ENCODE results near the gene LHX4. TPM values are rescaled to one million over a fixed set of nuclear protein-coding genes. Genes with fewer than 3 reads are reported as not detected.

Gene LHX4
- total RNA-seq, 1 donor from 2014 or later, result 0.96 TPM

- Mint-ChIP-seq H3K27me3 (ENCODE audit: low read depth) (peaks cover 94% of the 10 kb centered on the region), H3K27ac (ENCODE audit: unreplicated experiment) (no peak overlapping the region), H3K36me3 (ENCODE audit: low read depth) (no peaks in the 10 kb centered on the region), H3K4me1 (peaks cover 9% of the 10 kb centered on the region), H3K9me3 (no peaks in the 10 kb centered on the region), H3K4me3 (peak overlapping the region; percentile 85)
- DNase-seq (ENCODE audit: low read depth, low spot score), result no peak
- TF ChIP-seq CTCF (conservative IDR thresholded peaks at IDR 0.05), result no peak
Observed at GRCh38 chr1:180228648-180229482, 1.2 kb upstream of the LHX4 start.

GRCh38 chr1:180230416-180230790 lies 339 bp downstream of the LHX4 start:
- Mint-ChIP-seq H3K36me3 (ENCODE audit: low read depth) (no peaks in the 10 kb centered on the region), H3K4me3 (peak overlapping the region; percentile 84), H3K27ac (ENCODE audit: unreplicated experiment) (no peak overlapping the region), H3K9me3 (no peaks in the 10 kb centered on the region), H3K4me1 (peaks cover 17% of the 10 kb centered on the region), H3K27me3 (ENCODE audit: low read depth) (peaks cover 94% of the 10 kb centered on the region)
- no peak for TF ChIP-seq CTCF (conservative IDR thresholded peaks at IDR 0.05)
- no peak for DNase-seq (ENCODE audit: low read depth, low spot score)

- no peak overlapping the region for H3K27ac Mint-ChIP-seq (ENCODE audit: unreplicated experiment)
- H3K36me3 Mint-ChIP-seq (ENCODE audit: low read depth), result no peaks in the 10 kb centered on the region
- TF ChIP-seq CTCF (conservative IDR thresholded peaks at IDR 0.05), result no peak
- H3K9me3 Mint-ChIP-seq, result no peaks in the 10 kb centered on the region
- peaks cover 17% of the 10 kb centered on the region for H3K4me1 Mint-ChIP-seq
- H3K4me3 Mint-ChIP-seq, result peak overlapping the region; percentile 87
- peaks cover 94% of the 10 kb centered on the region for H3K27me3 Mint-ChIP-seq (ENCODE audit: low read depth)
- DNase-seq (ENCODE audit: low read depth, low spot score), result no peak
Observed at GRCh38 chr1:180230791-180231505, 884 bp downstream of the LHX4 start.

GRCh38 chr1:180231506-180231921 lies 1.4 kb downstream of the LHX4 start:
- Mint-ChIP-seq H3K4me3 (peak overlapping the region; percentile 87), H3K4me1 (peaks cover 17% of the 10 kb centered on the region), H3K27me3 (ENCODE audit: low read depth) (peaks cover 94% of the 10 kb centered on the region), H3K27ac (ENCODE audit: unreplicated experiment) (no peak overlapping the region), H3K9me3 (no peaks in the 10 kb centered on the region), H3K36me3 (ENCODE audit: low read depth) (no peaks in the 10 kb centered on the region)
- DNase-seq (ENCODE audit: low read depth, low spot score), result no peak
- no peak for TF ChIP-seq CTCF (conservative IDR thresholded peaks at IDR 0.05)

GRCh38 chr1:180231936-180232335 lies 1.9 kb downstream of the LHX4 start:
- Mint-ChIP-seq H3K4me1 (peaks cover 17% of the 10 kb centered on the region), H3K36me3 (ENCODE audit: low read depth) (no peaks in the 10 kb centered on the region), H3K4me3 (peak overlapping the region; percentile 87), H3K27me3 (ENCODE audit: low read depth) (peaks cover 94% of the 10 kb centered on the region), H3K27ac (ENCODE audit: unreplicated experiment) (no peak overlapping the region), H3K9me3 (no peaks in the 10 kb centered on the region)
- no peak for TF ChIP-seq CTCF (conservative IDR thresholded peaks at IDR 0.05)
- no peak for DNase-seq (ENCODE audit: low read depth, low spot score)
